Measurements from ENCODE around the gene RBSN.

The RBSN gene

GRCh38 chr3:15043408-15044171, 55.4 kb downstream of the RBSN start:
- Histone ChIP-seq H3K4ac (ENCODE audit: low read depth, low read length) (no peak overlapping the region), H3K23ac (ENCODE audit: low read length) (no peak overlapping the region), H3K79me2 (ENCODE audit: control insufficient read depth, insufficient read depth, low read length, poor library complexity) (no peaks in the 10 kb centered on the region), H3K27ac (ENCODE audit: low read depth, low read length) (no peak overlapping the region), H4K91ac (ENCODE audit: low read depth, low read length) (no peak overlapping the region), H3K79me1 (ENCODE audit: low read length) (no peaks in the 10 kb centered on the region), H3K36me3 (ENCODE audit: control insufficient read depth in 1 of 2, insufficient read depth in 2 of 2, low read length in 2 of 2) (peaks cover 45 to 67% of the 10 kb centered on the region in 2 experiments), H2AK5ac (ENCODE audit: low read length) (no peak overlapping the region), H2BK5ac (ENCODE audit: low read depth, low read length, poor library complexity) (no peak overlapping the region), H3K4me2 (ENCODE audit: low read length) (no peak overlapping the region), H2BK12ac (ENCODE audit: low read length) (no peak overlapping the region), H4K8ac (ENCODE audit: low read depth, low read length) (no peak overlapping the region), H2BK120ac (ENCODE audit: insufficient read depth, low read length, poor library complexity) (no peak overlapping the region), H3K27me3 (ENCODE audit: insufficient read depth, low read length) (no peaks in the 10 kb centered on the region), H3K9ac (ENCODE audit: low read length) (no peak overlapping the region), H2AFZ (ENCODE audit: insufficient read depth, low read length, poor library complexity) (no peak overlapping the region), H3K4me3 (ENCODE audit: low read depth, low read length) (no peak overlapping the region), H3K14ac (ENCODE audit: low read length) (no peak overlapping the region), H4K12ac (ENCODE audit: low read depth, low read length) (no peak overlapping the region), H3K4me1 (ENCODE audit: control insufficient read depth in 1 of 2, insufficient read depth in 2 of 2, low read length in 2 of 2) (no peaks in the 10 kb centered on the region), H3K9me3 (ENCODE audit: insufficient read depth, low read depth, low read length) (no peaks in the 10 kb centered on the region), H3K18ac (ENCODE audit: low read length) (no peak overlapping the region)
- WGBS (ENCODE audit: extremely low coverage, insufficient coverage, insufficient read length): no CpG with 5 or more reads among the region's 11 CpGs
- no peak for DNase-seq

DNA sequence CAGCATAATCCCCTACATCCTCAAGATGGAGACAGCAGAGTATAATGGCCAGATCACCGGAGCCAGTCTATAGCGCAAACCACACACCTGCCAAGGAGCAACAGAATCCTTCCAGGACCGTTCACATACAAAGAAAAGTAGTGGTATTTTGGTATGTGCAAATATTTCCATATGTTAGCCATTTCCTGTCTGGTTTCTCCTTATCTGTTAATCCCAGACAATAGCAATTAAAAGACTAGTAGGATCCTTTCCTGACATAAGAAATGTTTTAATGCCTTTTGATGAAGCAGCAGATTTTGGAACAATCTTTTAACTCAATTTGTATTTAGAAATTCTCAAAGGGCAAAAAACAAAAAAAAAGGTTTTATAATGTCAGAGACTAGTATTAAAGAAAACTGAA, 56.0 kb downstream of the RBSN start:
- no peak overlapping the region for H4K8ac ChIP-seq (ENCODE audit: low read depth, low read length)
- no peak overlapping the region for H3K23ac ChIP-seq (ENCODE audit: low read length)
- no peak overlapping the region for H2AK5ac ChIP-seq (ENCODE audit: low read length)
- H3K9ac ChIP-seq (ENCODE audit: low read length): no peak overlapping the region
- H3K9me3 ChIP-seq (ENCODE audit: insufficient read depth, low read depth, low read length): no peaks in the 10 kb centered on the region
- DNase-seq: no peak
- H3K4me2 ChIP-seq (ENCODE audit: low read length): no peak overlapping the region
- no peaks in the 10 kb centered on the region for H3K27me3 ChIP-seq (ENCODE audit: insufficient read depth, low read length)
- no peaks in the 10 kb centered on the region for H3K4me1 ChIP-seq (ENCODE audit: control insufficient read depth in 1 of 2, insufficient read depth in 2 of 2, low read length in 2 of 2)
- H3K79me2 ChIP-seq (ENCODE audit: control insufficient read depth, insufficient read depth, low read length, poor library complexity): no peaks in the 10 kb centered on the region
- H2AFZ ChIP-seq (ENCODE audit: insufficient read depth, low read length, poor library complexity): no peak overlapping the region
- no peak overlapping the region for H3K18ac ChIP-seq (ENCODE audit: low read length)
- peaks cover 47 to 69% of the 10 kb centered on the region in 2 experiments for H3K36me3 ChIP-seq (ENCODE audit: control insufficient read depth in 1 of 2, insufficient read depth in 2 of 2, low read length in 2 of 2)
- no peak overlapping the region for H3K14ac ChIP-seq (ENCODE audit: low read length)
- H3K27ac ChIP-seq (ENCODE audit: low read depth, low read length): no peak overlapping the region
- no peak overlapping the region for H4K12ac ChIP-seq (ENCODE audit: low read depth, low read length)
- H3K4ac ChIP-seq (ENCODE audit: low read depth, low read length): no peak overlapping the region
- H3K4me3 ChIP-seq (ENCODE audit: low read depth, low read length): no peak overlapping the region
- no peak overlapping the region for H4K91ac ChIP-seq (ENCODE audit: low read depth, low read length)
- H3K79me1 ChIP-seq (ENCODE audit: low read length): no peaks in the 10 kb centered on the region
- no peak overlapping the region for H2BK5ac ChIP-seq (ENCODE audit: low read depth, low read length, poor library complexity)
- H2BK12ac ChIP-seq (ENCODE audit: low read length): no peak overlapping the region
- no CpG with 5 or more reads among the region's 3 CpGs for WGBS (ENCODE audit: extremely low coverage, insufficient coverage, insufficient read length)
- no peak overlapping the region for H2BK120ac ChIP-seq (ENCODE audit: insufficient read depth, low read length, poor library complexity)

- Histone ChIP-seq H3K4ac (ENCODE audit: low read depth, low read length) (no peak overlapping the region), H3K79me1 (ENCODE audit: low read length) (no peaks in the 10 kb centered on the region), H2BK120ac (ENCODE audit: insufficient read depth, low read length, poor library complexity) (no peak overlapping the region), H2AFZ (ENCODE audit: insufficient read depth, low read length, poor library complexity) (no peak overlapping the region), H3K4me1 (ENCODE audit: control insufficient read depth in 1 of 2, insufficient read depth in 2 of 2, low read length in 2 of 2) (no peaks in the 10 kb centered on the region), H4K91ac (ENCODE audit: low read depth, low read length) (no peak overlapping the region), H3K4me2 (ENCODE audit: low read length) (no peak overlapping the region), H3K36me3 (ENCODE audit: control insufficient read depth in 1 of 2, insufficient read depth in 2 of 2, low read length in 2 of 2) (peaks cover 41 to 66% of the 10 kb centered on the region in 2 experiments), H2BK5ac (ENCODE audit: low read depth, low read length, poor library complexity) (no peak overlapping the region), H3K14ac (ENCODE audit: low read length) (no peak overlapping the region), H3K79me2 (ENCODE audit: control insufficient read depth, insufficient read depth, low read length, poor library complexity) (no peaks in the 10 kb centered on the region), H2BK12ac (ENCODE audit: low read length) (no peak overlapping the region), H2AK5ac (ENCODE audit: low read length) (no peak overlapping the region), H3K18ac (ENCODE audit: low read length) (no peak overlapping the region), H3K9me3 (ENCODE audit: insufficient read depth, low read depth, low read length) (no peaks in the 10 kb centered on the region), H3K27me3 (ENCODE audit: insufficient read depth, low read length) (no peaks in the 10 kb centered on the region), H3K23ac (ENCODE audit: low read length) (no peak overlapping the region), H4K8ac (ENCODE audit: low read depth, low read length) (no peak overlapping the region), H3K27ac (ENCODE audit: low read depth, low read length) (no peak overlapping the region), H3K9ac (ENCODE audit: low read length) (no peak overlapping the region), H4K12ac (ENCODE audit: low read depth, low read length) (no peak overlapping the region), H3K4me3 (ENCODE audit: low read depth, low read length) (no peak overlapping the region)
- no CpG with 5 or more reads among the region's 3 CpGs for WGBS (ENCODE audit: extremely low coverage, insufficient coverage, insufficient read length)
- DNase-seq: no peak
Measured at GRCh38 chr3:15041950-15042349, 57.0 kb downstream of the RBSN start.

DNA sequence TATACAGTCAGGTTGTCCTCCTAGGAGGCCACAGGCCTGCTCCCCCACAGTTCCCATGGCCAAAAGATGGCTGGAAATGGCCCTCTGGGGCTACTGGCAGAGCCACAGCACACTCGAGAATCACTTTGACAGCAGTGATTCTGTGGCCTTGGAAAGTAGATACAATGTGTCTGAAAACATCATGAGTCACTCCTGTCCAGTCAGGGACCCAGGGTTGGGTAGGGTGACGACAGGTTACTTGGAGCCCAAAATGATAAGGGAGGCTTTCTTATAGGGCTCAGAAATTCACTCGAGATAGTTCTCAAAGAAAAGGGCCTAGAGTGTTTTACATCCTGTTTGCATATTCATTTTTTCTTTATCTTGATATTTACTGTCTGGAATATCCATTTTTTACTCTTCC, 58.1 kb downstream of the RBSN start:
- no peak overlapping the region for H3K18ac ChIP-seq (ENCODE audit: low read length)

More for the DNA sequence above, 58.1 kb downstream of the RBSN start:
- WGBS (ENCODE audit: extremely low coverage, insufficient coverage, insufficient read length): no CpG with 5 or more reads among the region's 3 CpGs
- Histone ChIP-seq H3K4me3 (ENCODE audit: low read depth, low read length) (no peak overlapping the region), H2AK5ac (ENCODE audit: low read length) (no peak overlapping the region), H3K14ac (ENCODE audit: low read length) (no peak overlapping the region), H2BK120ac (ENCODE audit: insufficient read depth, low read length, poor library complexity) (no peak overlapping the region), H3K23ac (ENCODE audit: low read length) (no peak overlapping the region), H3K9ac (ENCODE audit: low read length) (peak overlapping the region; percentile 2), H3K4me1 (ENCODE audit: control insufficient read depth in 1 of 2, insufficient read depth in 2 of 2, low read length in 2 of 2) (no peaks in the 10 kb centered on the region), H3K36me3 (ENCODE audit: control insufficient read depth in 1 of 2, insufficient read depth in 2 of 2, low read length in 2 of 2) (peaks cover 34 to 63% of the 10 kb centered on the region in 2 experiments), H3K9me3 (ENCODE audit: insufficient read depth, low read depth, low read length) (no peaks in the 10 kb centered on the region), H4K91ac (ENCODE audit: low read depth, low read length) (no peak overlapping the region), H2BK5ac (ENCODE audit: low read depth, low read length, poor library complexity) (no peak overlapping the region), H3K27ac (ENCODE audit: low read depth, low read length) (no peak overlapping the region), H2BK12ac (ENCODE audit: low read length) (no peak overlapping the region), H2AFZ (ENCODE audit: insufficient read depth, low read length, poor library complexity) (no peak overlapping the region), H3K79me1 (ENCODE audit: low read length) (no peaks in the 10 kb centered on the region), H3K4ac (ENCODE audit: low read depth, low read length) (no peak overlapping the region), H3K27me3 (ENCODE audit: insufficient read depth, low read length) (no peaks in the 10 kb centered on the region), H4K8ac (ENCODE audit: low read depth, low read length) (no peak overlapping the region), H3K79me2 (ENCODE audit: control insufficient read depth, insufficient read depth, low read length, poor library complexity) (no peaks in the 10 kb centered on the region), H4K12ac (ENCODE audit: low read depth, low read length) (no peak overlapping the region), H3K4me2 (ENCODE audit: low read length) (no peak overlapping the region)
- DNase-seq: no peak

Data from trophoblast cell (in vitro differentiated cells and primary cell).